22Rv1 (cell line): ENCODE data around the gene HBG2.

ENCODE experiments used
- ZFX ChIP-seq: fragments of 450-650 bp; IDR thresholded peaks from 2 replicates; pipeline ENCODE4 v1.6.1; 2017; ENCODE audit warnings: antibody characterized with exemption, borderline replicate concordance
- TF ChIP-seq, protein P1 (sequence below): fragments of 450-650 bp; IDR thresholded peaks from 2 replicates; pipeline ENCODE4 v1.5.1; 2017; ENCODE audit warnings: mild to moderate bottlenecking

DNA sequence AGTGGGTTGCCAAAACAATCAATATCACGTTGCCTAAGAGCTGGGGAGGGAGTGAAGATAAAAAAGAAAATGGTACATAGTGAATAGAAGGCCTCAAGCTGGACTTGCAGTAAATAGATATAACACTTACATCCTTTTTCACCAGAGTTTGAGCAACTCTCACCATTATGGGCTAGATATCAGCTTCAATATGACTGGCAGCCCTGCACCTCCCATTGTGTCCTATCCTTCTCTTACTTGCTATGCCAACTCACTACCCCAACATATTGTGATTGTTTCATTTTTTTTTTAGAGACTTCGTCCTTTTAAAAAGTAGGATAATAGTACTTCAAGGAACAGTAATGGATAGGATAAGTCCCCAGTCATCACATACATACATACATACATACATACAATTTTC, 12.4 kb downstream of the HBG2 start:
- TF ChIP-seq, protein P1, sequence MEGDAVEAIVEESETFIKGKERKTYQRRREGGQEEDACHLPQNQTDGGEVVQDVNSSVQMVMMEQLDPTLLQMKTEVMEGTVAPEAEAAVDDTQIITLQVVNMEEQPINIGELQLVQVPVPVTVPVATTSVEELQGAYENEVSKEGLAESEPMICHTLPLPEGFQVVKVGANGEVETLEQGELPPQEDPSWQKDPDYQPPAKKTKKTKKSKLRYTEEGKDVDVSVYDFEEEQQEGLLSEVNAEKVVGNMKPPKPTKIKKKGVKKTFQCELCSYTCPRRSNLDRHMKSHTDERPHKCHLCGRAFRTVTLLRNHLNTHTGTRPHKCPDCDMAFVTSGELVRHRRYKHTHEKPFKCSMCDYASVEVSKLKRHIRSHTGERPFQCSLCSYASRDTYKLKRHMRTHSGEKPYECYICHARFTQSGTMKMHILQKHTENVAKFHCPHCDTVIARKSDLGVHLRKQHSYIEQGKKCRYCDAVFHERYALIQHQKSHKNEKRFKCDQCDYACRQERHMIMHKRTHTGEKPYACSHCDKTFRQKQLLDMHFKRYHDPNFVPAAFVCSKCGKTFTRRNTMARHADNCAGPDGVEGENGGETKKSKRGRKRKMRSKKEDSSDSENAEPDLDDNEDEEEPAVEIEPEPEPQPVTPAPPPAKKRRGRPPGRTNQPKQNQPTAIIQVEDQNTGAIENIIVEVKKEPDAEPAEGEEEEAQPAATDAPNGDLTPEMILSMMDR: no peak
- TF ChIP-seq ZFX: no peak
